Measurements from ENCODE around the gene CLMN. TPM values are rescaled to one million over a fixed set of nuclear protein-coding genes. Genes with fewer than 3 reads are reported as not detected.

Gene CLMN
- total and polyA plus RNA-seq, 2 donors (not counting 1 experiment from before 2014, with no cell fraction given): 9.6 to 51.5 TPM

- Histone ChIP-seq H4K20me1 (ENCODE audit: control insufficient read depth, insufficient read depth, low read length, poor library complexity, severe bottlenecking) (peaks cover 14% of the 10 kb centered on the region), H3K27me3 (replicated peaks in 1 of 4; ENCODE audit: control extremely low read depth in 1 of 4, control insufficient read depth in 3 of 4, insufficient read depth in 4 of 4, low read length in 3 of 4) (no peaks in the 10 kb centered on the region), H3K9ac (ENCODE audit: low read length) (no peak overlapping the region), H3K79me2 (ENCODE audit: control insufficient read depth, insufficient read depth, low read length) (peaks cover 46% of the 10 kb centered on the region), H2AFZ (ENCODE audit: insufficient read depth, low read depth, low read length, poor library complexity, severe bottlenecking) (no peak overlapping the region), H3K4me1 (ENCODE audit: control insufficient read depth in 2 of 2, insufficient read depth in 2 of 2, low read length in 2 of 2) (peaks cover 3 to 15% of the 10 kb centered on the region in 2 donors), H3K36me3 (replicated peaks in 1 of 2; ENCODE audit: control extremely low read depth in 1 of 2, control insufficient read depth in 1 of 2, extremely low read depth in 1 of 2, insufficient read depth in 2 of 2, low read length in 1 of 2) (no peaks in the 10 kb centered on the region), H3K27ac (ENCODE audit: low read length in 2 of 2) (no peak overlapping the region), H3K4me3 (ENCODE audit: control extremely low read depth in 1 of 5, extremely low read depth in 1 of 5, insufficient read depth in 1 of 5, low read depth in 2 of 5, low read length in 4 of 5) (no peak overlapping the region), H3K9me3 (ENCODE audit: control extremely low read depth in 1 of 3, control insufficient read depth in 2 of 3, insufficient read depth in 1 of 3, low read length in 2 of 3) (no peaks in the 10 kb centered on the region), H3K4me2 (replicated peaks; ENCODE audit: low read depth, low read length, poor library complexity, severe bottlenecking) (no peak overlapping the region)
- POLR2A ChIA-PET: no interaction called here
- 90% methylated on average over 7 of the region's 10 CpGs for WGBS (ENCODE audit: insufficient coverage)
- no peak for TF ChIP-seq EZH2 (IDR thresholded peaks at IDR 0.05; ENCODE audit: borderline replicate concordance, insufficient read depth, low read depth, low read length, poor library complexity, severe bottlenecking)
- TF ChIP-seq, protein P1, sequence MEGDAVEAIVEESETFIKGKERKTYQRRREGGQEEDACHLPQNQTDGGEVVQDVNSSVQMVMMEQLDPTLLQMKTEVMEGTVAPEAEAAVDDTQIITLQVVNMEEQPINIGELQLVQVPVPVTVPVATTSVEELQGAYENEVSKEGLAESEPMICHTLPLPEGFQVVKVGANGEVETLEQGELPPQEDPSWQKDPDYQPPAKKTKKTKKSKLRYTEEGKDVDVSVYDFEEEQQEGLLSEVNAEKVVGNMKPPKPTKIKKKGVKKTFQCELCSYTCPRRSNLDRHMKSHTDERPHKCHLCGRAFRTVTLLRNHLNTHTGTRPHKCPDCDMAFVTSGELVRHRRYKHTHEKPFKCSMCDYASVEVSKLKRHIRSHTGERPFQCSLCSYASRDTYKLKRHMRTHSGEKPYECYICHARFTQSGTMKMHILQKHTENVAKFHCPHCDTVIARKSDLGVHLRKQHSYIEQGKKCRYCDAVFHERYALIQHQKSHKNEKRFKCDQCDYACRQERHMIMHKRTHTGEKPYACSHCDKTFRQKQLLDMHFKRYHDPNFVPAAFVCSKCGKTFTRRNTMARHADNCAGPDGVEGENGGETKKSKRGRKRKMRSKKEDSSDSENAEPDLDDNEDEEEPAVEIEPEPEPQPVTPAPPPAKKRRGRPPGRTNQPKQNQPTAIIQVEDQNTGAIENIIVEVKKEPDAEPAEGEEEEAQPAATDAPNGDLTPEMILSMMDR (IDR thresholded peaks at IDR 0.05): no peak
- Mint-ChIP-seq H3K4me3 (no peak overlapping the region), H3K4me1 (peaks cover 30% of the 10 kb centered on the region), H3K9me3 (ENCODE audit: insufficient read depth) (no peaks in the 10 kb centered on the region), H3K27ac (no peak overlapping the region), H3K27me3 (peaks cover 3% of the 10 kb centered on the region)
- intact Hi-C loops (cut with micrococcal nuclease): loop anchor here (10.0 kb wide), 1 partner anchor 55 kb away; no protein-coding TSS in a partner anchor
- DNase-seq (no peak), ATAC-seq (ENCODE audit: low read depth) (no peak)
- CTCF ChIA-PET: no interaction called here
These were observed 10.3 kb downstream of the CLMN start for GRCh38 chr14:95309261-95310051.

GRCh38 chr14:95308073-95308472, 11.6 kb downstream of the CLMN start:
- TF ChIP-seq EZH2 (IDR thresholded peaks at IDR 0.05; ENCODE audit: borderline replicate concordance, insufficient read depth, low read depth, low read length, poor library complexity, severe bottlenecking): no peak
- TF ChIP-seq, protein P1 (IDR thresholded peaks at IDR 0.05): no peak
- H3K36me3 ChIP-seq (replicated peaks in 1 of 2; ENCODE audit: control extremely low read depth in 1 of 2, control insufficient read depth in 1 of 2, extremely low read depth in 1 of 2, insufficient read depth in 2 of 2, low read length in 1 of 2): no peaks in the 10 kb centered on the region
- CTCF ChIA-PET: no interaction called here
- H3K9ac ChIP-seq (ENCODE audit: low read length): no peak overlapping the region
- H3K9me3 Mint-ChIP-seq (ENCODE audit: insufficient read depth): no peaks in the 10 kb centered on the region
- DNase-seq (no peak), ATAC-seq (ENCODE audit: low read depth) (no peak)
- no peak overlapping the region for H3K27ac Mint-ChIP-seq
- peaks cover 2 to 5% of the 10 kb centered on the region in 2 donors for H3K4me1 ChIP-seq (ENCODE audit: control insufficient read depth in 2 of 2, insufficient read depth in 2 of 2, low read length in 2 of 2)
- peaks cover 39% of the 10 kb centered on the region for H3K79me2 ChIP-seq (ENCODE audit: control insufficient read depth, insufficient read depth, low read length)
- H3K4me1 Mint-ChIP-seq: peaks cover 24% of the 10 kb centered on the region
- peaks cover 0 to 4% (median 0%) of the 10 kb centered on the region in 4 experiments for H3K27me3 ChIP-seq (replicated peaks in 1 of 4; ENCODE audit: control extremely low read depth in 1 of 4, control insufficient read depth in 3 of 4, insufficient read depth in 4 of 4, low read length in 3 of 4)
- intact Hi-C loops (cut with micrococcal nuclease): no loop called here
- no peak overlapping the region for H3K4me2 ChIP-seq (replicated peaks; ENCODE audit: low read depth, low read length, poor library complexity, severe bottlenecking)
- H3K27ac ChIP-seq (ENCODE audit: low read length in 2 of 2): no peak overlapping the region
- H3K9me3 ChIP-seq (ENCODE audit: control extremely low read depth in 1 of 3, control insufficient read depth in 2 of 3, insufficient read depth in 1 of 3, low read length in 2 of 3): no peaks in the 10 kb centered on the region
- POLR2A ChIA-PET: no interaction called here
- H2AFZ ChIP-seq (ENCODE audit: insufficient read depth, low read depth, low read length, poor library complexity, severe bottlenecking): no peak overlapping the region
- WGBS (ENCODE audit: insufficient coverage): no CpG with 5 or more reads among the region's 1 CpG
- H3K4me3 ChIP-seq (ENCODE audit: control extremely low read depth in 1 of 5, extremely low read depth in 1 of 5, insufficient read depth in 1 of 5, low read depth in 2 of 5, low read length in 4 of 5): no peak overlapping the region
- peaks cover 3% of the 10 kb centered on the region for H3K27me3 Mint-ChIP-seq
- H4K20me1 ChIP-seq (ENCODE audit: control insufficient read depth, insufficient read depth, low read length, poor library complexity, severe bottlenecking): peaks cover 10% of the 10 kb centered on the region
- no peak overlapping the region for H3K4me3 Mint-ChIP-seq
